GM21390 (cell line): ENCODE data around the gene LMAN2L.
A peak's percentile ranks its signal among the peaks of the same experiment; 100 is the strongest.

Source experiments
- ATAC-seq: cut with Tn5 transposase; IDR thresholded peaks from one replicate; pipeline ENCODE4 v1.9.1; 2021; ENCODE audit not compliant: unreplicated experiment

LMAN2L gene

GRCh38 chr2:96739633-96740428, at the start of gene LMAN2L:
TSS of gene LMAN2L (minus strand) at chr2:96740064. CDS start at chr2:96740040, 24 bp downstream.
- ATAC-seq = peak; percentile 99

- no peak for ATAC-seq
These were observed 49.4 kb upstream of the LMAN2L start for GRCh38 chr2:96789245-96789617.

GRCh38 chr2:96788442-96789244, 48.8 kb upstream of the LMAN2L start:
- no peak for ATAC-seq

- no peak for ATAC-seq
These were observed 47.5 kb upstream of the LMAN2L start for GRCh38 chr2:96787411-96787810.

- no peak for ATAC-seq
These were observed 43.5 kb upstream of the LMAN2L start for GRCh38 chr2:96783388-96783787.

GRCh38 chr2:96775160-96775559, 35.3 kb upstream of the LMAN2L start:
- no peak for ATAC-seq

- no peak for ATAC-seq
These were observed 34.1 kb upstream of the LMAN2L start for GRCh38 chr2:96773922-96774321.

GRCh38 chr2:96772903-96773671, 33.2 kb upstream of the LMAN2L start:
- peak; percentile 44 for ATAC-seq

GRCh38 chr2:96771796-96772618, 32.1 kb upstream of the LMAN2L start:
- ATAC-seq = no peak

- no peak for ATAC-seq
These were observed 30.8 kb upstream of the LMAN2L start for GRCh38 chr2:96770442-96771202.

- no peak for ATAC-seq
These were observed 29.9 kb upstream of the LMAN2L start for GRCh38 chr2:96769814-96770213.

GRCh38 chr2:96768083-96768561, 28.3 kb upstream of the LMAN2L start:
- ATAC-seq = no peak

GRCh38 chr2:96767135-96767871, 27.4 kb upstream of the LMAN2L start:
- ATAC-seq = no peak

GRCh38 chr2:96764253-96764637, 24.4 kb upstream of the LMAN2L start:
- no peak for ATAC-seq

GRCh38 chr2:96763511-96764252, 23.8 kb upstream of the LMAN2L start:
- ATAC-seq = no peak

GRCh38 chr2:96762529-96763311, 22.9 kb upstream of the LMAN2L start:
- ATAC-seq = no peak

- ATAC-seq = peak; percentile 8
These were observed 21.3 kb upstream of the LMAN2L start for GRCh38 chr2:96760986-96761832.
